Mucosa of stomach (tissue), 1 donor: ENCODE data around the gene POLR2J3.
"Not testable (repeated sequence)": the region's sequence is repeated elsewhere in the genome, so short reads cannot be mapped to it uniquely, and the experiment has no call there.

Experiments used
- H3K27me3 ChIP-seq: one replicate; pipeline ENCODE4 v1.7.0; 2013; ENCODE audit warnings: mild to moderate bottlenecking, low read length; ENCODE audit not compliant: control insufficient read depth, insufficient read depth
- H3K36me3 ChIP-seq: one replicate; pipeline ENCODE4 v1.7.0; 2013; ENCODE audit warnings: low read length; ENCODE audit not compliant: control insufficient read depth, insufficient read depth
- H3K4me1 ChIP-seq: one replicate; pipeline ENCODE4 v1.7.0; 2013; ENCODE audit warnings: mild to moderate bottlenecking, low read length; ENCODE audit not compliant: control insufficient read depth, insufficient read depth
- H3K4me3 ChIP-seq: one replicate; pipeline ENCODE4 v1.7.0; 2013; ENCODE audit warnings: low read length
- H3K9ac ChIP-seq: one replicate; pipeline ENCODE4 v1.7.0; 2013; ENCODE audit warnings: mild to moderate bottlenecking, low read length, moderate library complexity
- H3K9me3 ChIP-seq: one replicate; pipeline ENCODE4 v1.7.0; 2013; ENCODE audit warnings: mild to moderate bottlenecking, low read length, moderate library complexity; ENCODE audit not compliant: control insufficient read depth
- donor health status: Pancreatic carcinoma.

Gene POLR2J3

GRCh38 chr7:102531583-102531982, 40.8 kb downstream of the POLR2J3 start:
- H3K9ac ChIP-seq, H3K4me1 ChIP-seq, H3K27me3 ChIP-seq: not testable (repeated sequence)

GRCh38 chr7:102527822-102528793, 44.3 kb downstream of the POLR2J3 start:
- not testable (repeated sequence) for H3K9ac ChIP-seq, H3K4me1 ChIP-seq, H3K9me3 ChIP-seq, H3K27me3 ChIP-seq, H3K36me3 ChIP-seq, H3K4me3 ChIP-seq

More at GRCh38 chr7:102531583-102531982, 40.8 kb downstream of the POLR2J3 start:
- H3K4me3 ChIP-seq, H3K9me3 ChIP-seq, H3K36me3 ChIP-seq: not testable (repeated sequence)

- not testable (repeated sequence) for H3K9ac ChIP-seq, H3K9me3 ChIP-seq, H3K36me3 ChIP-seq, H3K4me1 ChIP-seq, H3K27me3 ChIP-seq, H3K4me3 ChIP-seq
Observed at GRCh38 chr7:102527182-102527581, 45.2 kb downstream of the POLR2J3 start.

GRCh38 chr7:102524803-102525202, 47.6 kb downstream of the POLR2J3 start:
- not testable (repeated sequence) for H3K36me3 ChIP-seq, H3K27me3 ChIP-seq

GRCh38 chr7:102520797-102521196, 51.6 kb downstream of the POLR2J3 start:
- H3K36me3 ChIP-seq, H3K9me3 ChIP-seq, H3K9ac ChIP-seq, H3K4me3 ChIP-seq, H3K27me3 ChIP-seq, H3K4me1 ChIP-seq: not testable (repeated sequence)

More at GRCh38 chr7:102524803-102525202, 47.6 kb downstream of the POLR2J3 start:
- not testable (repeated sequence) for H3K9me3 ChIP-seq, H3K9ac ChIP-seq, H3K4me3 ChIP-seq, H3K4me1 ChIP-seq

GRCh38 chr7:102517550-102518147, 54.7 kb downstream of the POLR2J3 start, which contains the start of gene RASA4B:
Gene RASA4B, minus strand, starts transcription at chr7:102517777. Its CDS starts 67 bp downstream, at chr7:102517710.
- H3K4me3 ChIP-seq, H3K9me3 ChIP-seq, H3K4me1 ChIP-seq, H3K27me3 ChIP-seq, H3K36me3 ChIP-seq, H3K9ac ChIP-seq: not testable (repeated sequence)
